HEK293 (cell line): ENCODE results near the gene DLG2.

Source experiments
- CTCF ChIA-PET: fragments of 350-600 bp; formaldehyde crosslinking; extraction: SDS; loops from one replicate; lab custom pipeline; 2021; ENCODE audit warnings: antibody characterized with exemption; lab: Yijun Ruan, JAX
- POLR2A ChIA-PET: fragments of 300-600 bp; formaldehyde crosslinking; extraction: SDS; loops from one replicate; lab custom pipeline; 2020; ENCODE audit warnings: antibody characterized with exemption, inconsistent platforms; lab: Yijun Ruan, JAX
- H3K27ac ChIP-seq: fragments of 200-500 bp; sonication (Bioruptor generic); 2 replicates; pipeline ENCODE4 v1.5.1; 2014; ENCODE audit warnings: low read depth, low read length, control low read depth, inconsistent platforms; ENCODE audit errors: extremely low read depth
- H3K36me3 ChIP-seq, 2 experiments: fragments of 200-500 bp in 1 of 2; sonication (Bioruptor generic) in 1 of 2; 1 replicate in 1 of 2; 2 replicates in 1 of 2; pipeline ENCODE4 v1.5.1; 2014 to 2017; ENCODE audit warnings: inconsistent platforms in 2 of 2, low read length in 2 of 2; ENCODE audit not compliant: control insufficient read depth in 2 of 2, insufficient read depth in 1 of 2
- H3K4me1 ChIP-seq: fragments of 200-500 bp; sonication (Bioruptor generic); 2 replicates; pipeline ENCODE4 v1.5.1; 2014; ENCODE audit warnings: mild to moderate bottlenecking, low read length, inconsistent platforms; ENCODE audit not compliant: control insufficient read depth, insufficient read depth
- H3K4me3 ChIP-seq: 2 replicates; pipeline ENCODE4 v1.5.1; 2011; ENCODE audit warnings: low read depth, mild to moderate bottlenecking, control low read depth, low read length, moderate library complexity
- H3K9me3 ChIP-seq: fragments of 200-500 bp; sonication (Bioruptor generic); 2 replicates; pipeline ENCODE4 v1.5.1; 2014; ENCODE audit warnings: low read depth, low read length, inconsistent platforms; ENCODE audit not compliant: control insufficient read depth, insufficient read depth
- BCL11A ChIP-seq: fragments of 450-650 bp; formaldehyde crosslinking; IDR thresholded peaks from 2 replicates; pipeline ENCODE4 v1.5.1; 2016; ENCODE audit warnings: low read depth, missing biosample characterization, missing genetic modification characterization
- HIC1 ChIP-seq: fragments of 450-650 bp; formaldehyde crosslinking; IDR thresholded peaks from 2 replicates; pipeline ENCODE4 v1.5.1; 2016; ENCODE audit warnings: missing biosample characterization, missing genetic modification characterization
- IKZF3 ChIP-seq: fragments of 450-650 bp; IDR thresholded peaks from 2 replicates; pipeline ENCODE4 v1.5.0; 2018; ENCODE audit warnings: missing biosample characterization, mild to moderate bottlenecking, missing genetic modification characterization, moderate library complexity
- INSM2 ChIP-seq: fragments of 450-650 bp; formaldehyde crosslinking; IDR thresholded peaks from 2 replicates; pipeline ENCODE4 v1.5.1; 2016; ENCODE audit warnings: missing biosample characterization, missing genetic modification characterization
- KLF1 ChIP-seq: fragments of 450-650 bp; formaldehyde crosslinking; IDR thresholded peaks from 2 replicates; pipeline ENCODE4 v1.5.1; 2016; ENCODE audit warnings: missing biosample characterization, missing genetic modification characterization
- KLF10 ChIP-seq: fragments of 450-650 bp; IDR thresholded peaks from 2 replicates; pipeline ENCODE4 v1.5.1; 2018; ENCODE audit warnings: missing biosample characterization, mild to moderate bottlenecking, missing genetic modification characterization
- KLF9 ChIP-seq: fragments of 450-650 bp; formaldehyde crosslinking; IDR thresholded peaks from 2 replicates; pipeline ENCODE4 v1.5.1; 2016; ENCODE audit warnings: missing biosample characterization, missing genetic modification characterization, low read depth
- PRDM4 ChIP-seq: fragments of 450-650 bp; formaldehyde crosslinking; IDR thresholded peaks from 2 replicates; pipeline ENCODE4 v1.5.1; 2017; ENCODE audit warnings: missing biosample characterization, missing genetic modification characterization
- TSHZ1 ChIP-seq: fragments of 450-650 bp; formaldehyde crosslinking; IDR thresholded peaks from 2 replicates; pipeline ENCODE4 v1.5.1; 2016; ENCODE audit warnings: missing biosample characterization, missing genetic modification characterization, borderline replicate concordance
- ZBTB49 ChIP-seq: fragments of 450-650 bp; formaldehyde crosslinking; IDR thresholded peaks from 2 replicates; pipeline ENCODE4 v1.5.1; 2016; ENCODE audit warnings: missing biosample characterization, missing genetic modification characterization, low read depth
- ZNF10 ChIP-seq: fragments of 450-650 bp; formaldehyde crosslinking; IDR thresholded peaks from 2 replicates; pipeline ENCODE4 v1.5.1; 2017; ENCODE audit warnings: missing biosample characterization, missing genetic modification characterization
- ZNF157 ChIP-seq: fragments of 450-650 bp; formaldehyde crosslinking; IDR thresholded peaks from 2 replicates; pipeline ENCODE4 v1.5.1; 2016; ENCODE audit warnings: missing biosample characterization, missing genetic modification characterization
- ZNF16 ChIP-seq: fragments of 450-650 bp; formaldehyde crosslinking; IDR thresholded peaks from 2 replicates; pipeline ENCODE4 v1.5.1; 2016; ENCODE audit warnings: low read depth, missing biosample characterization, missing genetic modification characterization
- ZNF266 ChIP-seq: fragments of 450-650 bp; formaldehyde crosslinking; IDR thresholded peaks from 2 replicates; pipeline ENCODE4 v1.5.1; 2016; ENCODE audit warnings: missing biosample characterization, missing genetic modification characterization, low read depth
- ZNF274 ChIP-seq, 2 experiments: fragments of 200-500 bp in 1 of 2; fragments of 450-650 bp in 1 of 2; sonication (Bioruptor generic) in 1 of 2; formaldehyde crosslinking in 1 of 2; IDR thresholded peaks; 2 replicates each; pipeline versions ENCODE4 v1.5.1 to v1.6.1; 2014 to 2016; ENCODE audit warnings: borderline replicate concordance in 1 of 2, inconsistent platforms in 1 of 2, low read length in 1 of 2, missing biosample characterization in 1 of 2, missing genetic modification characterization in 1 of 2
- ZNF398 ChIP-seq: fragments of 450-650 bp; formaldehyde crosslinking; IDR thresholded peaks from 2 replicates; pipeline ENCODE4 v1.5.1; 2017; ENCODE audit warnings: missing biosample characterization, missing genetic modification characterization
- ZNF623 ChIP-seq: fragments of 450-650 bp; formaldehyde crosslinking; IDR thresholded peaks from 2 replicates; pipeline ENCODE4 v1.5.1; 2016; ENCODE audit warnings: missing biosample characterization, missing genetic modification characterization
- ZNF654 ChIP-seq: fragments of 450-650 bp; formaldehyde crosslinking; IDR thresholded peaks from 2 replicates; pipeline ENCODE4 v1.5.1; 2016; ENCODE audit warnings: low read depth, missing biosample characterization, missing genetic modification characterization
- ZNF776 ChIP-seq: fragments of 450-650 bp; formaldehyde crosslinking; IDR thresholded peaks from 2 replicates; pipeline ENCODE4 v1.5.0; 2017; ENCODE audit warnings: missing biosample characterization, missing genetic modification characterization, borderline replicate concordance
- ZNF777 ChIP-seq: fragments of 450-650 bp; formaldehyde crosslinking; IDR thresholded peaks from 2 replicates; pipeline ENCODE4 v1.5.1; 2017; ENCODE audit warnings: missing biosample characterization, missing genetic modification characterization, borderline replicate concordance

Gene DLG2

GRCh38 chr11:84425673-84426072, 1201.5 kb downstream of the DLG2 start:
- no peak for TF ChIP-seq ZNF654
- no peak for TF ChIP-seq PRDM4 (tag by site-specific recombination)
- no peak for TF ChIP-seq HIC1 (tag by site-specific recombination)
- TF ChIP-seq ZNF274 (IDR thresholded peaks at IDR 0.05; ENCODE audit: low read length), result no peak
- no peak for TF ChIP-seq ZNF274 (tag by site-specific recombination; IDR thresholded peaks at IDR 0.05; ENCODE audit: borderline replicate concordance)
- TF ChIP-seq KLF9 (tag by site-specific recombination), result no peak
- no peak for TF ChIP-seq ZNF16
- TF ChIP-seq KLF1 (tag by site-specific recombination), result no peak
- TF ChIP-seq ZNF10 (tag by site-specific recombination), result no peak
- TF ChIP-seq BCL11A (tag by site-specific recombination), result no peak
- TF ChIP-seq INSM2 (tag by site-specific recombination), result no peak
- no peak for TF ChIP-seq ZNF776 (tag by site-specific recombination)
- no peak for TF ChIP-seq ZNF623 (tag by site-specific recombination)
- no peak for TF ChIP-seq ZBTB49 (tag by site-specific recombination)
- TF ChIP-seq KLF10 (tag by site-specific recombination), result no peak
- TF ChIP-seq IKZF3, result no peak
- TF ChIP-seq ZNF157 (tag by site-specific recombination), result no peak
- TF ChIP-seq ZNF266, result no peak
- TF ChIP-seq ZNF398 (tag by site-specific recombination), result no peak
- TF ChIP-seq ZNF777 (tag by site-specific recombination), result no peak
- TF ChIP-seq TSHZ1 (tag by site-specific recombination), result no peak
- Histone ChIP-seq H3K9me3 (no peaks in the 10 kb centered on the region), H3K4me3 (no peak overlapping the region), H3K27ac (no peak overlapping the region), H3K36me3 (no peaks in the 10 kb centered on the region), H3K4me1 (no peaks in the 10 kb centered on the region)
- ChIA-PET POLR2A (no interaction called here), CTCF (no interaction called here)
